Natural killer cell treated with Interleukin-12 subunit alpha and Interleukin-12 subunit beta and Interleukin-15 and Interleukin-18, amount 100 ng/mL, for 72 hours (primary cell): ENCODE data around the gene CCDC12. TPM values are rescaled to one million over a fixed set of nuclear protein-coding genes. Genes with fewer than 3 reads are reported as not detected.

Experiments used
- ATAC-seq, 2 donors: fragments of 150-1000 bp; cut with Tn5 transposase in 1 of 2; sonication (Bioruptor Pico), chemical (Tn5 transposase) in 1 of 2; 2 replicates each; pipeline ENCODE4 v1.10.0; 2021
- DNase-seq: peaks from one replicate; pipeline ENCODE4 v3.0.0; 2022; ENCODE audit warnings: low spot score
- H3K27ac Mint-ChIP-seq, 2 donors: 1 replicate in 1 of 2; 2 replicates in 1 of 2; pipeline ENCODE4 v1.8.0; 2022; ENCODE audit warnings: mixed read lengths in 2 of 2, mild to moderate bottlenecking in 1 of 2, moderate library complexity in 1 of 2
- H3K27me3 Mint-ChIP-seq, 2 donors: 1 replicate in 1 of 2; 2 replicates in 1 of 2; pipeline ENCODE4 v1.8.0; 2022; ENCODE audit warnings: mixed read lengths in 2 of 2
- H3K36me3 Mint-ChIP-seq: one replicate; pipeline ENCODE4 v1.8.0; 2022; ENCODE audit warnings: mixed read lengths
- H3K4me1 Mint-ChIP-seq, 2 donors: 1 replicate in 1 of 2; 2 replicates in 1 of 2; pipeline ENCODE4 v1.8.0; 2022; ENCODE audit warnings: low read depth in 2 of 2, mixed read lengths in 2 of 2, mild to moderate bottlenecking in 1 of 2
- H3K4me3 Mint-ChIP-seq: one replicate; pipeline ENCODE4 v1.8.0; 2022; ENCODE audit warnings: mixed read lengths
- H3K9me3 Mint-ChIP-seq: 2 replicates; pipeline ENCODE4 v1.8.0; 2022; ENCODE audit warnings: mixed read lengths
- total RNA-seq, 2 donors: library from RNA; stranded (reverse); gene quantifications; one replicate each; pipeline ENCODE4 v1.2.3, GENCODE V29; 2022

The CCDC12 gene
- total RNA-seq, 2 donors from 2014 or later, result 58.0 to 89.8 TPM

- Mint-ChIP-seq H3K36me3 (no peaks in the 10 kb centered on the region), H3K27me3 (peaks cover 26% of the 10 kb centered on the region in 2 donors), H3K4me1 (peaks cover 7 to 9% of the 10 kb centered on the region in 2 donors), H3K27ac (no peak overlapping the region), H3K4me3 (peak overlapping the region; percentile 5), H3K9me3 (no peaks in the 10 kb centered on the region)
- ATAC-seq (no peak), DNase-seq (no peak)
These were observed 91.6 kb downstream of the CCDC12 start for GRCh38 chr3:46884929-46885328.

- no peak overlapping the region for H3K27ac Mint-ChIP-seq
- ATAC-seq, result no peak
- no peak for DNase-seq
- no peak overlapping the region for H3K4me3 Mint-ChIP-seq
- H3K9me3 Mint-ChIP-seq, result no peaks in the 10 kb centered on the region
- H3K36me3 Mint-ChIP-seq, result no peaks in the 10 kb centered on the region
- peaks cover 27 to 28% of the 10 kb centered on the region in 2 donors for H3K27me3 Mint-ChIP-seq
- H3K4me1 Mint-ChIP-seq, result peaks cover 8 to 9% of the 10 kb centered on the region in 2 donors
These were observed 92.1 kb downstream of the CCDC12 start for GRCh38 chr3:46884427-46884826.

GRCh38 chr3:46883830-46884185 is 92.7 kb downstream of the CCDC12 start:
- Mint-ChIP-seq H3K36me3 (no peaks in the 10 kb centered on the region), H3K27me3 (peaks cover 28 to 29% of the 10 kb centered on the region in 2 donors), H3K4me3 (peak overlapping the region; percentile 27), H3K27ac (no peak overlapping the region), H3K9me3 (no peaks in the 10 kb centered on the region), H3K4me1 (peaks cover 14 to 15% of the 10 kb centered on the region in 2 donors)
- ATAC-seq (no peak), DNase-seq (no peak)

- DNase-seq (no peak), ATAC-seq (peak; percentile 34 to 60)
- peak overlapping the region; percentile 27 for H3K4me3 Mint-ChIP-seq
- H3K4me1 Mint-ChIP-seq, result peaks cover 15 to 18% of the 10 kb centered on the region in 2 donors
- H3K27me3 Mint-ChIP-seq, result peaks cover 28% of the 10 kb centered on the region in 2 donors
- no peaks in the 10 kb centered on the region for H3K36me3 Mint-ChIP-seq
- no peak overlapping the region for H3K27ac Mint-ChIP-seq
- no peaks in the 10 kb centered on the region for H3K9me3 Mint-ChIP-seq
These were observed 93.3 kb downstream of the CCDC12 start for GRCh38 chr3:46883054-46883829.

- Mint-ChIP-seq H3K4me3 (peak overlapping the region; percentile 63), H3K36me3 (no peaks in the 10 kb centered on the region), H3K27ac (no peak overlapping the region), H3K9me3 (no peaks in the 10 kb centered on the region), H3K27me3 (peaks cover 27 to 28% of the 10 kb centered on the region in 2 donors), H3K4me1 (peaks cover 15 to 20% of the 10 kb centered on the region in 2 donors)
- ATAC-seq, result peak in 1 of 2 donors; percentile 43
- no peak for DNase-seq
These were observed 94.0 kb downstream of the CCDC12 start for GRCh38 chr3:46882377-46883053.

- Mint-ChIP-seq H3K4me1 (peaks cover 15 to 20% of the 10 kb centered on the region in 2 donors), H3K9me3 (no peaks in the 10 kb centered on the region), H3K4me3 (peak overlapping the region; percentile 67), H3K27me3 (peaks cover 27 to 28% of the 10 kb centered on the region in 2 donors), H3K27ac (no peak overlapping the region), H3K36me3 (no peaks in the 10 kb centered on the region)
- ATAC-seq (peak; percentile 21 to 32), DNase-seq (no peak)
These were observed 94.8 kb downstream of the CCDC12 start for GRCh38 chr3:46881596-46882376.

- no peak overlapping the region for H3K27ac Mint-ChIP-seq
- ATAC-seq (no peak), DNase-seq (no peak)
- H3K36me3 Mint-ChIP-seq, result no peaks in the 10 kb centered on the region
- peak overlapping the region; percentile 35 for H3K4me3 Mint-ChIP-seq
- peaks cover 15 to 20% of the 10 kb centered on the region in 2 donors for H3K4me1 Mint-ChIP-seq
- no peaks in the 10 kb centered on the region for H3K9me3 Mint-ChIP-seq
- H3K27me3 Mint-ChIP-seq, result peaks cover 27 to 28% of the 10 kb centered on the region in 2 donors
These were observed 95.5 kb downstream of the CCDC12 start for GRCh38 chr3:46880884-46881595.

- ATAC-seq (peak in 1 of 2 donors; percentile 29), DNase-seq (no peak)
- peaks cover 15 to 17% of the 10 kb centered on the region in 2 donors for H3K27me3 Mint-ChIP-seq
- no peak overlapping the region for H3K27ac Mint-ChIP-seq
- H3K36me3 Mint-ChIP-seq, result no peaks in the 10 kb centered on the region
- no peak overlapping the region for H3K4me3 Mint-ChIP-seq
- peaks cover 15 to 20% of the 10 kb centered on the region in 2 donors for H3K4me1 Mint-ChIP-seq
- no peaks in the 10 kb centered on the region for H3K9me3 Mint-ChIP-seq
These were observed 97.6 kb downstream of the CCDC12 start for GRCh38 chr3:46878781-46879436.

- DNase-seq (no peak), ATAC-seq (no peak)
- no peak within 1 kb of the TSS for H3K4me3 Mint-ChIP-seq
- peaks cover 12 to 13% of the 10 kb centered on the region in 2 donors for H3K27me3 Mint-ChIP-seq
- H3K27ac Mint-ChIP-seq, result no peak within 1 kb of the TSS
- H3K36me3 Mint-ChIP-seq, result no peaks in the 10 kb centered on the region
- peaks cover 15 to 20% of the 10 kb centered on the region in 2 donors for H3K4me1 Mint-ChIP-seq
- no peaks in the 10 kb centered on the region for H3K9me3 Mint-ChIP-seq
These were observed 99.0 kb downstream of the CCDC12 start, which contains the start of gene PTH1R for GRCh38 chr3:46877406-46878125. Gene PTH1R, plus strand, starts transcription at chr3:46877721. Its CDS starts 5,839 bp downstream, at chr3:46883560.

- no peak for ATAC-seq
- peaks cover 15 to 20% of the 10 kb centered on the region in 2 donors for H3K4me1 Mint-ChIP-seq
- H3K27ac Mint-ChIP-seq, result no peak overlapping the region
- peaks cover 11 to 12% of the 10 kb centered on the region in 2 donors for H3K27me3 Mint-ChIP-seq
- no peak overlapping the region for H3K4me3 Mint-ChIP-seq
- no peaks in the 10 kb centered on the region for H3K9me3 Mint-ChIP-seq
- DNase-seq, result no peak
- no peaks in the 10 kb centered on the region for H3K36me3 Mint-ChIP-seq
These were observed 99.9 kb downstream of the CCDC12 start for GRCh38 chr3:46876313-46877300.

- Mint-ChIP-seq H3K4me1 (peaks cover 15 to 17% of the 10 kb centered on the region in 2 donors), H3K4me3 (no peak overlapping the region), H3K27me3 (peaks cover 9 to 15% of the 10 kb centered on the region in 2 donors), H3K9me3 (no peaks in the 10 kb centered on the region), H3K36me3 (no peaks in the 10 kb centered on the region), H3K27ac (no peak overlapping the region)
- DNase-seq (no peak), ATAC-seq (no peak)
These were observed 101.0 kb downstream of the CCDC12 start for GRCh38 chr3:46875560-46875959.
